ENCODE measurements around the gene ZBTB40.

The ZBTB40 gene

GRCh38 chr1:22522221-22522743 lies 70.6 kb downstream of the ZBTB40 start:
- no peak overlapping the region for H3K9ac ChIP-seq (ENCODE audit: low read length)
- no peaks in the 10 kb centered on the region for H3K4me1 ChIP-seq (ENCODE audit: control insufficient read depth, insufficient read depth, low read length)
- H3K4me3 ChIP-seq (ENCODE audit: low read depth, low read length), result no peak overlapping the region
- H3K9me3 ChIP-seq (ENCODE audit: control insufficient read depth, insufficient read depth, low read depth, low read length), result no peaks in the 10 kb centered on the region
- no peak overlapping the region for H3K27ac ChIP-seq (ENCODE audit: low read depth, low read length)
- peaks cover 84% of the 10 kb centered on the region for H3K36me3 ChIP-seq (ENCODE audit: control insufficient read depth, insufficient read depth, low read length)
- no peaks in the 10 kb centered on the region for H3K27me3 ChIP-seq (ENCODE audit: control insufficient read depth, insufficient read depth, low read length)

- Histone ChIP-seq H3K27me3 (ENCODE audit: control insufficient read depth, insufficient read depth, low read length) (no peaks in the 10 kb centered on the region), H3K27ac (ENCODE audit: low read depth, low read length) (no peak overlapping the region), H3K4me1 (ENCODE audit: control insufficient read depth, insufficient read depth, low read length) (no peaks in the 10 kb centered on the region), H3K9me3 (ENCODE audit: control insufficient read depth, insufficient read depth, low read depth, low read length) (no peaks in the 10 kb centered on the region), H3K4me3 (ENCODE audit: low read depth, low read length) (no peak overlapping the region), H3K9ac (ENCODE audit: low read length) (no peak overlapping the region), H3K36me3 (ENCODE audit: control insufficient read depth, insufficient read depth, low read length) (peaks cover 62% of the 10 kb centered on the region)
These were observed 72.8 kb downstream of the ZBTB40 start for GRCh38 chr1:22524481-22524880.

GRCh38 chr1:22525211-22525610 lies 73.6 kb downstream of the ZBTB40 start:
- Histone ChIP-seq H3K4me3 (ENCODE audit: low read depth, low read length) (no peak overlapping the region), H3K4me1 (ENCODE audit: control insufficient read depth, insufficient read depth, low read length) (no peaks in the 10 kb centered on the region), H3K36me3 (ENCODE audit: control insufficient read depth, insufficient read depth, low read length) (peaks cover 54% of the 10 kb centered on the region)

GRCh38 chr1:22525646-22526045 lies 74.0 kb downstream of the ZBTB40 start:
- no peak overlapping the region for H3K9ac ChIP-seq (ENCODE audit: low read length)
- H3K27ac ChIP-seq (ENCODE audit: low read depth, low read length), result no peak overlapping the region
- no peaks in the 10 kb centered on the region for H3K9me3 ChIP-seq (ENCODE audit: control insufficient read depth, insufficient read depth, low read depth, low read length)
- H3K4me3 ChIP-seq (ENCODE audit: low read depth, low read length), result no peak overlapping the region
- no peaks in the 10 kb centered on the region for H3K4me1 ChIP-seq (ENCODE audit: control insufficient read depth, insufficient read depth, low read length)
- no peaks in the 10 kb centered on the region for H3K27me3 ChIP-seq (ENCODE audit: control insufficient read depth, insufficient read depth, low read length)
- peaks cover 51% of the 10 kb centered on the region for H3K36me3 ChIP-seq (ENCODE audit: control insufficient read depth, insufficient read depth, low read length)

More at GRCh38 chr1:22525211-22525610, 73.6 kb downstream of the ZBTB40 start:
- Histone ChIP-seq H3K9ac (ENCODE audit: low read length) (no peak overlapping the region), H3K27me3 (ENCODE audit: control insufficient read depth, insufficient read depth, low read length) (no peaks in the 10 kb centered on the region), H3K9me3 (ENCODE audit: control insufficient read depth, insufficient read depth, low read depth, low read length) (no peaks in the 10 kb centered on the region), H3K27ac (ENCODE audit: low read depth, low read length) (no peak overlapping the region)

GRCh38 chr1:22526098-22526497 lies 74.4 kb downstream of the ZBTB40 start:
- Histone ChIP-seq H3K27ac (ENCODE audit: low read depth, low read length) (no peak overlapping the region), H3K4me1 (ENCODE audit: control insufficient read depth, insufficient read depth, low read length) (no peaks in the 10 kb centered on the region), H3K9me3 (ENCODE audit: control insufficient read depth, insufficient read depth, low read depth, low read length) (no peaks in the 10 kb centered on the region), H3K27me3 (ENCODE audit: control insufficient read depth, insufficient read depth, low read length) (no peaks in the 10 kb centered on the region), H3K9ac (ENCODE audit: low read length) (no peak overlapping the region), H3K4me3 (ENCODE audit: low read depth, low read length) (no peak overlapping the region), H3K36me3 (ENCODE audit: control insufficient read depth, insufficient read depth, low read length) (peaks cover 47% of the 10 kb centered on the region)

- H3K4me1 ChIP-seq (ENCODE audit: control insufficient read depth, insufficient read depth, low read length), result no peaks in the 10 kb centered on the region
- no peak overlapping the region for H3K27ac ChIP-seq (ENCODE audit: low read depth, low read length)
- no peak overlapping the region for H3K4me3 ChIP-seq (ENCODE audit: low read depth, low read length)
- H3K27me3 ChIP-seq (ENCODE audit: control insufficient read depth, insufficient read depth, low read length), result no peaks in the 10 kb centered on the region
- no peaks in the 10 kb centered on the region for H3K9me3 ChIP-seq (ENCODE audit: control insufficient read depth, insufficient read depth, low read depth, low read length)
- no peak overlapping the region for H3K9ac ChIP-seq (ENCODE audit: low read length)
- H3K36me3 ChIP-seq (ENCODE audit: control insufficient read depth, insufficient read depth, low read length), result peaks cover 41% of the 10 kb centered on the region
These were observed 75.0 kb downstream of the ZBTB40 start for GRCh38 chr1:22526677-22527076.

GRCh38 chr1:22527122-22527521 lies 75.5 kb downstream of the ZBTB40 start:
- no peaks in the 10 kb centered on the region for H3K9me3 ChIP-seq (ENCODE audit: control insufficient read depth, insufficient read depth, low read depth, low read length)
- H3K4me3 ChIP-seq (ENCODE audit: low read depth, low read length), result no peak overlapping the region
- H3K27me3 ChIP-seq (ENCODE audit: control insufficient read depth, insufficient read depth, low read length), result no peaks in the 10 kb centered on the region
- no peaks in the 10 kb centered on the region for H3K4me1 ChIP-seq (ENCODE audit: control insufficient read depth, insufficient read depth, low read length)
- H3K36me3 ChIP-seq (ENCODE audit: control insufficient read depth, insufficient read depth, low read length), result peaks cover 37% of the 10 kb centered on the region
- H3K27ac ChIP-seq (ENCODE audit: low read depth, low read length), result no peak overlapping the region
- H3K9ac ChIP-seq (ENCODE audit: low read length), result no peak overlapping the region

GRCh38 chr1:22527555-22528296 lies 76.1 kb downstream of the ZBTB40 start:
- H3K27ac ChIP-seq (ENCODE audit: low read depth, low read length), result no peak overlapping the region

GRCh38 chr1:22528451-22528850 lies 76.8 kb downstream of the ZBTB40 start:
- Histone ChIP-seq H3K9ac (ENCODE audit: low read length) (no peak overlapping the region), H3K36me3 (ENCODE audit: control insufficient read depth, insufficient read depth, low read length) (peaks cover 29% of the 10 kb centered on the region), H3K4me1 (ENCODE audit: control insufficient read depth, insufficient read depth, low read length) (no peaks in the 10 kb centered on the region)

More at GRCh38 chr1:22527555-22528296, 76.1 kb downstream of the ZBTB40 start:
- Histone ChIP-seq H3K9ac (ENCODE audit: low read length) (no peak overlapping the region), H3K4me3 (ENCODE audit: low read depth, low read length) (no peak overlapping the region), H3K9me3 (ENCODE audit: control insufficient read depth, insufficient read depth, low read depth, low read length) (no peaks in the 10 kb centered on the region), H3K36me3 (ENCODE audit: control insufficient read depth, insufficient read depth, low read length) (peaks cover 32% of the 10 kb centered on the region), H3K27me3 (ENCODE audit: control insufficient read depth, insufficient read depth, low read length) (no peaks in the 10 kb centered on the region), H3K4me1 (ENCODE audit: control insufficient read depth, insufficient read depth, low read length) (no peaks in the 10 kb centered on the region)

GRCh38 chr1:22529901-22530621 lies 78.4 kb downstream of the ZBTB40 start:
- Histone ChIP-seq H3K9me3 (ENCODE audit: control insufficient read depth, insufficient read depth, low read depth, low read length) (no peaks in the 10 kb centered on the region), H3K4me3 (ENCODE audit: low read depth, low read length) (no peak overlapping the region), H3K27ac (ENCODE audit: low read depth, low read length) (no peak overlapping the region), H3K4me1 (ENCODE audit: control insufficient read depth, insufficient read depth, low read length) (no peaks in the 10 kb centered on the region), H3K9ac (ENCODE audit: low read length) (no peak overlapping the region), H3K27me3 (ENCODE audit: control insufficient read depth, insufficient read depth, low read length) (no peaks in the 10 kb centered on the region), H3K36me3 (ENCODE audit: control insufficient read depth, insufficient read depth, low read length) (peaks cover 14% of the 10 kb centered on the region)

More at GRCh38 chr1:22528451-22528850, 76.8 kb downstream of the ZBTB40 start:
- Histone ChIP-seq H3K4me3 (ENCODE audit: low read depth, low read length) (no peak overlapping the region), H3K27ac (ENCODE audit: low read depth, low read length) (no peak overlapping the region), H3K27me3 (ENCODE audit: control insufficient read depth, insufficient read depth, low read length) (no peaks in the 10 kb centered on the region), H3K9me3 (ENCODE audit: control insufficient read depth, insufficient read depth, low read depth, low read length) (no peaks in the 10 kb centered on the region)

GRCh38 chr1:22530715-22531114 lies 79.1 kb downstream of the ZBTB40 start:
- no peak overlapping the region for H3K9ac ChIP-seq (ENCODE audit: low read length)
- no peak overlapping the region for H3K4me3 ChIP-seq (ENCODE audit: low read depth, low read length)
- peaks cover 8% of the 10 kb centered on the region; the same call in 1 of the 2 replicates for H3K36me3 ChIP-seq (ENCODE audit: control insufficient read depth, insufficient read depth, low read length)
- H3K27me3 ChIP-seq (ENCODE audit: control insufficient read depth, insufficient read depth, low read length), result no peaks in the 10 kb centered on the region
- no peak overlapping the region for H3K27ac ChIP-seq (ENCODE audit: low read depth, low read length)
- H3K4me1 ChIP-seq (ENCODE audit: control insufficient read depth, insufficient read depth, low read length), result no peaks in the 10 kb centered on the region
- H3K9me3 ChIP-seq (ENCODE audit: control insufficient read depth, insufficient read depth, low read depth, low read length), result no peaks in the 10 kb centered on the region
